HepG2 (cell line): ENCODE data around the gene CMIP. TPM values are rescaled to one million over a fixed set of nuclear protein-coding genes. Genes with fewer than 3 reads are reported as not detected.

Source experiments
- AGO2 ChIP-seq: fragments of 200-400 bp; formaldehyde crosslinking; optimal IDR thresholded peaks from 2 replicates; pipeline ENCODE3; 2017; ENCODE audit warnings: mild to moderate bottlenecking, low read depth, low read length, moderate library complexity
- CHCHD3 ChIP-seq: sonication (generic); formaldehyde crosslinking; IDR thresholded peaks from 2 replicates; pipeline ENCODE4 v1.8.0; 2022; ENCODE audit warnings: mild to moderate bottlenecking, missing genetic modification reagents, moderate library complexity
- DNMT1 ChIP-seq: sonication (generic); formaldehyde crosslinking; IDR thresholded peaks from 2 replicates; pipeline ENCODE4 v1.5.1; 2020; ENCODE audit warnings: mild to moderate bottlenecking, missing genetic modification reagents
- FOSL1 ChIP-seq: sonication (generic); formaldehyde crosslinking; IDR thresholded peaks from 2 replicates; pipeline ENCODE4 v1.9.0; 2021; ENCODE audit warnings: missing genetic modification reagents, borderline replicate concordance
- KDM6A ChIP-seq: IDR thresholded peaks from 2 replicates; pipeline ENCODE4 v1.6.1; 2016; ENCODE audit warnings: low read depth
- MED1 ChIP-seq: sonication (generic); formaldehyde crosslinking; IDR thresholded peaks from 2 replicates; pipeline ENCODE4 v1.4.0; 2020; ENCODE audit warnings: missing genetic modification reagents
- MED8 ChIP-seq: sonication (generic); formaldehyde crosslinking; IDR thresholded peaks from 2 replicates; pipeline ENCODE4 v1.8.1; 2023; ENCODE audit warnings: mild to moderate bottlenecking, missing genetic modification reagents; ENCODE audit not compliant: insufficient replicate concordance
- NR1H2 ChIP-seq: sonication (generic); formaldehyde crosslinking; IDR thresholded peaks from 2 replicates; pipeline ENCODE4 v1.8.1; 2022; ENCODE audit warnings: low read depth, missing genetic modification reagents, borderline replicate concordance
- POGZ ChIP-seq: sonication (generic); formaldehyde crosslinking; IDR thresholded peaks from 2 replicates; pipeline ENCODE4 v1.4.0; 2020; ENCODE audit warnings: mild to moderate bottlenecking, missing genetic modification reagents
- RXRA ChIP-seq: sonication (generic); formaldehyde crosslinking; IDR thresholded peaks from 2 replicates; pipeline ENCODE4 v1.5.1; 2020; ENCODE audit warnings: missing genetic modification reagents
- U2AF1 ChIP-seq: fragments of 200-400 bp; formaldehyde crosslinking; optimal IDR thresholded peaks from 2 replicates; pipeline ENCODE3; 2017; ENCODE audit warnings: mild to moderate bottlenecking, low read depth, low read length
- YY1 ChIP-seq: IDR thresholded peaks from 2 replicates; pipeline ENCODE4 v1.6.1; 2011; ENCODE audit warnings: low read length, low read depth, moderate library complexity, mild to moderate bottlenecking; ENCODE audit not compliant: insufficient read depth, insufficient replicate concordance
- ZFP41 ChIP-seq: sonication (generic); formaldehyde crosslinking; IDR thresholded peaks from 2 replicates; pipeline ENCODE4 v1.4.0; 2020; ENCODE audit warnings: mild to moderate bottlenecking, missing genetic modification reagents, borderline replicate concordance
- ZFX ChIP-seq: sonication (generic); formaldehyde crosslinking; IDR thresholded peaks from 2 replicates; pipeline ENCODE4 v1.4.0; 2020; ENCODE audit warnings: mild to moderate bottlenecking, low read depth, missing genetic modification reagents, moderate library complexity
- ZKSCAN1 ChIP-seq: fragments of 150-350 bp; IDR thresholded peaks from 2 replicates; pipeline ENCODE4 v1.6.1; 2014; ENCODE audit warnings: low read length
- ZNF30 ChIP-seq: sonication (generic); formaldehyde crosslinking; IDR thresholded peaks from 2 replicates; pipeline ENCODE4 v1.5.0; 2020; ENCODE audit warnings: mild to moderate bottlenecking, missing genetic modification reagents
- ZNF589 ChIP-seq: sonication (generic); formaldehyde crosslinking; conservative IDR thresholded peaks from 2 replicates; pipeline ENCODE4 v1.8.0; 2022; ENCODE audit warnings: mild to moderate bottlenecking, moderate library complexity, missing genetic modification reagents
- polyA plus RNA-seq, 8 experiments: library from polyadenylated mRNA; depleted of rRNA in 3 of 8; stranded (reverse) in 7 of 8; unstranded in 1 of 8; fragments of >200 nt; fragmentation: Illumina TruSeq in 4 of 8; extraction: Trizol in 4 of 8; gene quantifications; 2 replicates each; pipeline versions ENCODE4 v1.2.1 to v1.2.3, GENCODE V29; 2011 to 2016; ENCODE audit warnings: low read depth in 4 of 8, missing spikeins in 1 of 8, mixed read lengths in 1 of 8; ENCODE audit not compliant: insufficient read depth in 1 of 8
- total RNA-seq, 5 experiments: library from RNA; depleted of rRNA; stranded (reverse); fragments of >200 nt; fragmentation: Illumina TruSeq; extraction: Trizol; gene quantifications; 2 replicates each; pipeline ENCODE4 v1.2.3, GENCODE V29; 2016; ENCODE audit warnings: low read depth in 1 of 5
- TF ChIP-seq, protein P1 (sequence below): sonication (generic); formaldehyde crosslinking; IDR thresholded peaks from 2 replicates; pipeline ENCODE4 v1.5.0; 2020; ENCODE audit warnings: mild to moderate bottlenecking, missing genetic modification reagents
- TF ChIP-seq, protein P2 (sequence below): sonication (generic); formaldehyde crosslinking; IDR thresholded peaks from 2 replicates; pipeline ENCODE4 v1.8.1; 2022; ENCODE audit warnings: low read depth, mild to moderate bottlenecking, missing genetic modification reagents
- TF ChIP-seq, protein P3 (sequence below): sonication (generic); formaldehyde crosslinking; IDR thresholded peaks from 2 replicates; pipeline ENCODE4 v1.8.0; 2022; ENCODE audit warnings: mild to moderate bottlenecking, missing genetic modification reagents, moderate library complexity
- TF ChIP-seq, protein P4 (sequence below): sonication (generic); formaldehyde crosslinking; IDR thresholded peaks from 2 replicates; pipeline ENCODE4 v1.9.0; 2021; ENCODE audit warnings: missing genetic modification reagents, borderline replicate concordance

Gene CMIP
- total and polyA plus RNA-seq, 2 of the 13 experiments (the other 11 are each of a cell fraction or from before 2014, with no cell fraction given) = 10.9 to 18.1 TPM

DNA sequence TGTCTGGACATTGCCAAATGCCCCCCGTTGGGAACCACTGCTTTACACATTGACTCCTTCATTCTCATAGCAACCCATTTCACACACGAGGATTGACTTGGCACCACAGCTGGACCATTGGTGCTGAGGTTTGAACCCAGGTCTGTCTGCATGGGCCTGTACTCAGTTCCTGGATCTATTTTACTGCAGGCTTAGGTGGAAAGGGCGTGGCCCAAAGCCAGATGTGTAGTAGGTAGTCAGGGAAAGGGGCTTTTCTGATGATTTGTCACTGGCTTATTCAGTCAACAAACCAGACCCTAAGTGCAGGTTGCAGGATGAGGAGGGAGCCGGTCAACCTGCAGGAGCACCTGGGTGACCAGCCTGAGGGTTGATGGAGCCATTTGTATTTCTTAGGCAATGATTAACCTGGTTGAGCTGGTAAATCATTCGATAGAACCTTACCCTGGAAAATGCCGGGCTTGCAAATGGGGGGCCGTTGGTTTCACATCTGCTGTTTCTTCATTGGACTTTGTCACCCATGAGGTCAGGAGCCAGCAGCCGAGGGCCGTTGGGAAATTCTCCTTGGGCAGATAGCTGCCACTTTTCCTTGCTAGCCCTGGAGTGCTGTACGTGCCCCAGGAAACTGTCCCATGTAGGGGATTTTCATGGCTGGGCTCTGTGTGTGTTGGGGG lies 104.4 kb downstream of the CMIP start (continued):
- no peak for TF ChIP-seq ZFP41 (CRISPR knock-in tag)
- peak; percentile 94 for TF ChIP-seq MED1 (CRISPR knock-in tag)
- peak; percentile 30 for TF ChIP-seq U2AF1
- TF ChIP-seq AGO2 = no peak
- TF ChIP-seq, protein P1, sequence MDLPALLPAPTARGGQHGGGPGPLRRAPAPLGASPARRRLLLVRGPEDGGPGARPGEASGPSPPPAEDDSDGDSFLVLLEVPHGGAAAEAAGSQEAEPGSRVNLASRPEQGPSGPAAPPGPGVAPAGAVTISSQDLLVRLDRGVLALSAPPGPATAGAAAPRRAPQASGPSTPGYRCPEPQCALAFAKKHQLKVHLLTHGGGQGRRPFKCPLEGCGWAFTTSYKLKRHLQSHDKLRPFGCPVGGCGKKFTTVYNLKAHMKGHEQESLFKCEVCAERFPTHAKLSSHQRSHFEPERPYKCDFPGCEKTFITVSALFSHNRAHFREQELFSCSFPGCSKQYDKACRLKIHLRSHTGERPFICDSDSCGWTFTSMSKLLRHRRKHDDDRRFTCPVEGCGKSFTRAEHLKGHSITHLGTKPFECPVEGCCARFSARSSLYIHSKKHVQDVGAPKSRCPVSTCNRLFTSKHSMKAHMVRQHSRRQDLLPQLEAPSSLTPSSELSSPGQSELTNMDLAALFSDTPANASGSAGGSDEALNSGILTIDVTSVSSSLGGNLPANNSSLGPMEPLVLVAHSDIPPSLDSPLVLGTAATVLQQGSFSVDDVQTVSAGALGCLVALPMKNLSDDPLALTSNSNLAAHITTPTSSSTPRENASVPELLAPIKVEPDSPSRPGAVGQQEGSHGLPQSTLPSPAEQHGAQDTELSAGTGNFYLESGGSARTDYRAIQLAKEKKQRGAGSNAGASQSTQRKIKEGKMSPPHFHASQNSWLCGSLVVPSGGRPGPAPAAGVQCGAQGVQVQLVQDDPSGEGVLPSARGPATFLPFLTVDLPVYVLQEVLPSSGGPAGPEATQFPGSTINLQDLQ = no peak
- peak; percentile 82 for TF ChIP-seq MED8
- TF ChIP-seq POGZ (CRISPR knock-in tag) = peak; percentile 69
- no peak for TF ChIP-seq CHCHD3 (CRISPR knock-in tag)
- TF ChIP-seq, protein P2, sequence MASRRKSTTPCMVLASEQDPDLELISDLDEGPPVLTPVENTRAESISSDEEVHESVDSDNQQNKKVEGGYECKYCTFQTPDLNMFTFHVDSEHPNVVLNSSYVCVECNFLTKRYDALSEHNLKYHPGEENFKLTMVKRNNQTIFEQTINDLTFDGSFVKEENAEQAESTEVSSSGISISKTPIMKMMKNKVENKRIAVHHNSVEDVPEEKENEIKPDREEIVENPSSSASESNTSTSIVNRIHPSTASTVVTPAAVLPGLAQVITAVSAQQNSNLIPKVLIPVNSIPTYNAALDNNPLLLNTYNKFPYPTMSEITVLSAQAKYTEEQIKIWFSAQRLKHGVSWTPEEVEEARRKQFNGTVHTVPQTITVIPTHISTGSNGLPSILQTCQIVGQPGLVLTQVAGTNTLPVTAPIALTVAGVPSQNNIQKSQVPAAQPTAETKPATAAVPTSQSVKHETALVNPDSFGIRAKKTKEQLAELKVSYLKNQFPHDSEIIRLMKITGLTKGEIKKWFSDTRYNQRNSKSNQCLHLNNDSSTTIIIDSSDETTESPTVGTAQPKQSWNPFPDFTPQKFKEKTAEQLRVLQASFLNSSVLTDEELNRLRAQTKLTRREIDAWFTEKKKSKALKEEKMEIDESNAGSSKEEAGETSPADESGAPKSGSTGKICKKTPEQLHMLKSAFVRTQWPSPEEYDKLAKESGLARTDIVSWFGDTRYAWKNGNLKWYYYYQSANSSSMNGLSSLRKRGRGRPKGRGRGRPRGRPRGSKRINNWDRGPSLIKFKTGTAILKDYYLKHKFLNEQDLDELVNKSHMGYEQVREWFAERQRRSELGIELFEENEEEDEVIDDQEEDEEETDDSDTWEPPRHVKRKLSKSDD (CRISPR knock-in tag) = no peak
- TF ChIP-seq, protein P3, sequence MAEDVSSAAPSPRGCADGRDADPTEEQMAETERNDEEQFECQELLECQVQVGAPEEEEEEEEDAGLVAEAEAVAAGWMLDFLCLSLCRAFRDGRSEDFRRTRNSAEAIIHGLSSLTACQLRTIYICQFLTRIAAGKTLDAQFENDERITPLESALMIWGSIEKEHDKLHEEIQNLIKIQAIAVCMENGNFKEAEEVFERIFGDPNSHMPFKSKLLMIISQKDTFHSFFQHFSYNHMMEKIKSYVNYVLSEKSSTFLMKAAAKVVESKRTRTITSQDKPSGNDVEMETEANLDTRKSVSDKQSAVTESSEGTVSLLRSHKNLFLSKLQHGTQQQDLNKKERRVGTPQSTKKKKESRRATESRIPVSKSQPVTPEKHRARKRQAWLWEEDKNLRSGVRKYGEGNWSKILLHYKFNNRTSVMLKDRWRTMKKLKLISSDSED = no peak
- TF ChIP-seq, protein P4, sequence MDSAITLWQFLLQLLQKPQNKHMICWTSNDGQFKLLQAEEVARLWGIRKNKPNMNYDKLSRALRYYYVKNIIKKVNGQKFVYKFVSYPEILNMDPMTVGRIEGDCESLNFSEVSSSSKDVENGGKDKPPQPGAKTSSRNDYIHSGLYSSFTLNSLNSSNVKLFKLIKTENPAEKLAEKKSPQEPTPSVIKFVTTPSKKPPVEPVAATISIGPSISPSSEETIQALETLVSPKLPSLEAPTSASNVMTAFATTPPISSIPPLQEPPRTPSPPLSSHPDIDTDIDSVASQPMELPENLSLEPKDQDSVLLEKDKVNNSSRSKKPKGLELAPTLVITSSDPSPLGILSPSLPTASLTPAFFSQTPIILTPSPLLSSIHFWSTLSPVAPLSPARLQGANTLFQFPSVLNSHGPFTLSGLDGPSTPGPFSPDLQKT (CRISPR knock-in tag) = no peak
- TF ChIP-seq ZKSCAN1 = no peak
- no peak for TF ChIP-seq FOSL1
- TF ChIP-seq YY1 = peak; percentile 69
- no peak for TF ChIP-seq ZNF30
- TF ChIP-seq NR1H2 (CRISPR knock-in tag) = no peak
- TF ChIP-seq ZNF589 = peak; percentile 72; the same call in 1 of the 2 replicates
- peak; percentile 78 for TF ChIP-seq KDM6A (CRISPR knock-in tag)
- TF ChIP-seq RXRA (CRISPR knock-in tag) = peak; percentile 58; the same call in 1 of the 2 replicates
- peak; percentile 60 for TF ChIP-seq ZFX
- TF ChIP-seq DNMT1 (CRISPR knock-in tag) = no peak
